ENCODE data around the gene HOXD11.

- TF ChIP-seq CTCF (IDR thresholded peaks at IDR 0.05; ENCODE audit: low read depth, low read length, poor library complexity, severe bottlenecking): no peak
- no peak for TF ChIP-seq EZH2phosphoT487 (IDR thresholded peaks at IDR 0.05; ENCODE audit: borderline replicate concordance, low read length)
These were observed 16.2 kb upstream of the HOXD11 start for GRCh38 chr2:176090862-176091261.

Data from DOHH2 (cell line).